ENCODE results near the gene ORC4.
A peak's percentile ranks its signal among the peaks of the same experiment; 100 is the strongest.

ORC4 gene

GRCh38 chr2:148020111-148021058 lies at the start of gene ORC4:
Gene ORC4 (minus strand): TSS chr2:148020737. CDS start chr2:147975958, 44,779 bp downstream.
- DNase-seq: peak; percentile 98 to 99

- DNase-seq: no peak
Measured at GRCh38 chr2:148067801-148068200, 47.3 kb upstream of the ORC4 start.

DNA sequence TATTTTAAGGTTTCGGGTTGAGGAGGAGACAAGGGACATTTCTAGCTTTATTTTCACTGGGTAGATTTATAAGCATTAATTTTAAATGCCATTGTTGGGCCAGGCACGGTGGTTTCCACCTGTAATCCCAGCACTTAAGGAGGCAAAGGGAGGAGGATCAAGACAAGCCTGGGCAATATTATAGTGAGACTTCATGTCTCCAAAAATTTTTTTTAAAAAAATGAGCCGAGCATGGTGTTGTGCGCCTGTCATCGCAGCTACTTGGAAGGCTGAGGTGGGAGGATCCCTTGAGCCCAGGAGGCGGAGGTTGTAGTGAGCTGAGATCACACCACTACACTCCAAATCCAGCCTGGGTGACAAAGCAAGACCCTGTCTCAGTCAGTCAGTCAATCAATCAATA lies 45.4 kb upstream of the ORC4 start:
- DNase-seq: no peak

- no peak for DNase-seq
Measured at GRCh38 chr2:148063633-148064032, 43.1 kb upstream of the ORC4 start.

DNA sequence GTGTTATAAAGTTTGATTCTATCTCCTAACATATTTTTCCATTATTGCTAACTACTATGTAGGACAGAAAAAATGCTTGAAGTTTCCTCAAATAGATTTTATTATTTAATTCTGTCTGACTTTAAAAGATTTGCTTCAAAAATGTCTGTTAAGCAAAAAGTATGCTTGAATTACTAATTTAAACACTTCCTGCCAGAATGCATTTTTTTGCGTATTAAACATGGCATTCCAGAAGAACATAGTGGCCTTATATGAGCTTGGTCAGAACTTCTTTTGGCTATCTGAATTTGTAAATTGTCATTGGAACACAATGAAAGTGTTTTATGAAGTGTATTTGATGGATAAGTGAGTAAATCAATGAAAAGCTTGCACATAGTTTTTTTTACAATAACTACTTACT lies 38.1 kb upstream of the ORC4 start:
- no peak for DNase-seq

DNA sequence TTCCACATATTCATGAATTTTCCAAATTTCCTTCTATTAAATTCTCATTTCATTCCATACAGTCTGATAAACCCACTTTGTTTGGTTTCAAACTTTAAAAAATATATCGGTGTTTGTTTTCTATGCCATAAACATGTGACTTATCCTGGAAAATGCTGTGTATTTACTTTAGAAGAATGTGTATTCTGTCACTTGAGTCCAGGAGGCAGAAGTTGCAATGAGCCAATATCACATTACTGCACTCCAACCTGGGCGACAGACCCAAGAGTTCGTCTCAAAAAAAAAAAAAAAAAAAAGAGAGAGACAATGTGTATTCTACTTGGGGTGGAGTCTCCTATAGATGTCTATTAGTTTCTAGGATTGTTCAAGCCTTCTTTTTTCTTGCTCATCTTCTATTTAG lies 32.1 kb upstream of the ORC4 start:
- no peak for DNase-seq

- no peak for DNase-seq
Measured at GRCh38 chr2:148049284-148049683, 28.7 kb upstream of the ORC4 start.

DNA sequence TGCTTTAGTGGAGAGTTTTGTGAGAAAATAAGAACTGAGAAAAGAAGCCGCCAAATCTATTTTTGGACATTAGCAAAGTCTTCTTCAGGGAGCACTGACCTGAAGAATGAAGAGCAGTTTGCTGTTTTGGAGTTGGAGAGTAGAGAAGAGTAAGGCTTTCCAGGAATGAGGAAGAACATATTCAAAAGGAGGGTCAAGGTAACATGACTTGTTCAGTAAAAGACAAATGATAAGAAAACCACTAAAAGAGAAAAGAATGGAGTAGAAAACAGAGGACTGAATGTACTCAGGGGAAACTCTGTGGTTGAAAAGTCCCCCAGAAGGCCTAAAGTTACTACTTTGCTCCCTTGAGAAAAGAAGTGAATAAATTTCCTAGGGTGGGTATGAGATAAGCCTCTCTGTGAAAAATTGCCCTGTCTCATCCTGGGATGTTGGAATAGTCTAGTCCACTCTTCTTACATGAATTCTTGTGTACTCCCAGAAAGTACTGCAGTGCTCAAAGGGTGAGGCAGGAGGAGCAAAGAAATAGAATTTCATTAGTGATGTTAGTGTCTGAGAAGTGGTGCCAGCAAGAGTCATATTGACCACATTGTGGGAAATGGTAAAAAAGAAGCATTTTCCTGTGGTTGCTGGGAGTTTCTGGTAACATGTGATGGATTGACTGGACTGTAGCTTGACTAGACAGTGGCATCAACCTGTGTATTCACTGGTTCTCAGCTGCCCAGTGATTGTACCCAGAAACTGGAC lies 28.1 kb upstream of the ORC4 start:
- DNase-seq: no peak

DNA sequence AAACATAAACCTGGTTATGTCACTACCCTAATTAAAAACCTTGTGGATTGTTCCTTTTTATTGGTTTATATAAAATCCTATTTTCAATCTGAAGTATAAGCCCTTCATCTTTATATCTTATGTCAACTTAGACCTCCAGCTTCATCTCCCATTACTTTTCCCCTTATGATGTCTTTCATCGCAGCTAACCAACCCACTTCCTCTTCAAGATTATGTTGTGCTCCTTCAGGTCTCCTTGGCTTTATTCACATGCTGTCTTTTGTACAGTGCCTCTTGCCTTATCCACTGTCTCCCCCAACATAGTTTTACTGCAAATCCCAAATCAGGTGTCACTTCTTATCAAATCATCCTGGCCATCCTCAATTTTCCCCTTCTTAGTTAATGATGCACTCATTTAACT lies 26.3 kb upstream of the ORC4 start:
- DNase-seq: no peak

GRCh38 chr2:148044322-148044721 lies 23.8 kb upstream of the ORC4 start:
- DNase-seq: no peak

DNA sequence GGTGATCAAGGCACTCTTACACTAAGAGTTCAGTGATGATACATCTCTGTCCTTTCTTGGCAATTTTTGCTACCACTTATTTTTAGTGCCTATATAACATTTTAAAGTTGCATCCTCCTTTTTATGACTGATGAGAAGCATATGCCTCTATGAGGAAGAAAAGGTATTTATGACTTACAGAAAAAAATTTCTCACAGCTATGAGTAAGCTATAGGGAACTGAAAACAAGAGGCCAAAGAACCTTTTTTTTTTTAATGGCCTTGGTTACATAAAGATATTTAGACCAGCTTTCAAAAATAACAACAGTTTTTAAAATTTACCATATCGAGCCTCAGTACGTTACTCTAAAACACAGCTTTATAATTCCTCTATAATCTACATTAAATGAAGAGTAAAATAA lies 21.7 kb upstream of the ORC4 start:
- DNase-seq: no peak

- no peak for DNase-seq
Measured at GRCh38 chr2:148039783-148040182, 19.2 kb upstream of the ORC4 start.

DNA sequence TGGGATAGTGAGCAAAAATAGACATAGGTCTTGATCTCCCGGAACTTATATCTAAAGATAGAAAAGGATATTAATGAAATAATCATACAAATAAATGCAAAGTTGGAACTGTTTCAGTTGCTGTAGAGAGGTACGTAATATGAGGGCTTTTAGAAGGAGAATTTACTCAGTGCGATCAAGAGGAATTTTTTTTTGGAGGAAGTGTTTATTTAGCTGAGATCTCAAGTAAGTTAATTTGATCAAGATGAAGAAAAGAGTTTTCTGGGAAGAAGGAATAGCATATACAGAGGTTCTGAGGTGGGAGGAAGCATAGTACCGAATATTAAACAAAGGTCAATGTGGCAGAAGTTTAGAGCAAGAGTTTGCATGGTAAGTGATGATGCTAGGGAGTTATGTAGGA lies 11.7 kb upstream of the ORC4 start:
- DNase-seq: no peak

DNA sequence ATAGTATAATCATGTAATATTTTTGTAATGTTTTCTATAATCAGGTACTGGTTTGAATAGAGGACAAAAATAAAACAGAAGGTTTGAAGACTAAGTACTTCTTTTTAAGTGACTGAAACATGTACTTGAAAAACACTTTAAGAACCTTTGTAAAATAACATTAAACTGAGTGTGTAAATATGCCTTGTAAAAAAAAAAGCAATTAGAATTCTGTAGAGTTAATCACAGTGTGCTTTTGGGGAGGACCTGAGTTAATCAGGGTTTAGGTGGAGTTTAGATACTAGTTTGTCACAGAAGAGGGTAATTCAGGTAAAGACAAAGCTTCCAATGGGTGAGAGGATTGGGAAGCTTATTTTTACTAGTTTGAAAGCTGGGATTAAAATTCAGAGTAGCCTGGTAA lies 10.6 kb upstream of the ORC4 start:
- DNase-seq: no peak

DNA sequence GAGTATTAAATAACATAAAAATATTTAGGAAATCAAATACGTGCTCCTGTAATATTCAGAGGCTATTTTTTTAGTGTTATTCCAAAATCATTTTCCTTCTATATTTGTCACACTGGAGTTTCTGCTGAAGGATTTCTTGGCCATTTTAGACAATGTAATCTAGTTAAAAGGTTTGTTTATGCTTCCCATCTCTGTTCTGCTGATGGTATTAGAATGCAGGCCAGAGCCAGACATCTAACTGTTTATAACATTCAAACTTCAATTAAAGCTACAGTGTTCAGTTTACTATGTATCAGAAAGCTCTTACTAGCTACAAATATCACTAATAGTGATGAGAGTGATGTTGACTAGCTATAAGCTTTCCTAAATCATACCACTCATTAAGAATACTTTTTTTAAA lies 8.2 kb upstream of the ORC4 start:
- no peak for DNase-seq

GRCh38 chr2:148027822-148028221 lies 7.3 kb upstream of the ORC4 start:
- DNase-seq: no peak

- no peak for DNase-seq
Measured at GRCh38 chr2:148026573-148026972, 6.0 kb upstream of the ORC4 start.

DNA sequence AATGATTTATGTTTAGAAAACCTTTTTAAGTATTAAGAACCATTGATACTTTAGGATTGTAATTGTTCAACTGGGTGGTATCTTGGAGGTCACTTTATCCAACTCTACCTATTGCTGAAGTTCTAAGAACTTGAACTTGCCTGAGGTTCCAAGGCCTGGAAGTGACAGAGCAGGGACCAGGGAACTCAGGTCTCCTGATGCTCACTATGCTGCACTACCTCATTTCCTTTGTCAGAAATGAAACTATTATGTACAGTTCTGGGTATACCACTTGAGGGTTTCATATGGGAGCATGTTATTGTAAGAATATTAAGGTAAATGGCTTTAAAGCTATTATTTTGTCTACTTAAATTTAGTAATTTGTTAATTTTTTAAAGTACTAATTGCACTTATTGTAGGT lies 3.3 kb upstream of the ORC4 start:
- DNase-seq: no peak

- DNase-seq: no peak
Measured at GRCh38 chr2:148022882-148023281, 2.3 kb upstream of the ORC4 start.

DNA sequence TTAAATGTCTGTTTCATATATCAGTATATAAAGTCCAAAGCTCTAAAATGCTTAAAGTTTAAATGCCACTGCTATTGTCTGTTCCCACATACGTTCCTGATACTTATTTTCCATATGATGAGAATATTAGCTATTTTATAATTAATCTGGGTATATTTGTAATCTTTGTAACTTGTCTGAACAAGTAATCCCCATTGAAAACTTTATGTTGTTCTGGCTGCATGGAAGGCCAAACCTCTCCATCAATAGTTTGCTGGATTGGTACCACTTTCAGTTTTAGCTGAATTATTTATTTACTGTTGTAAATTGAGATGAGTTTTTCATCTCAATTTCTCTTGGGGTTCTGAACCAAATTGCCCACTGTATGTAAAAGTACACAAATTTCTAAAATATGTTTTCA lies 1.8 kb upstream of the ORC4 start:
- no peak for DNase-seq

DNA sequence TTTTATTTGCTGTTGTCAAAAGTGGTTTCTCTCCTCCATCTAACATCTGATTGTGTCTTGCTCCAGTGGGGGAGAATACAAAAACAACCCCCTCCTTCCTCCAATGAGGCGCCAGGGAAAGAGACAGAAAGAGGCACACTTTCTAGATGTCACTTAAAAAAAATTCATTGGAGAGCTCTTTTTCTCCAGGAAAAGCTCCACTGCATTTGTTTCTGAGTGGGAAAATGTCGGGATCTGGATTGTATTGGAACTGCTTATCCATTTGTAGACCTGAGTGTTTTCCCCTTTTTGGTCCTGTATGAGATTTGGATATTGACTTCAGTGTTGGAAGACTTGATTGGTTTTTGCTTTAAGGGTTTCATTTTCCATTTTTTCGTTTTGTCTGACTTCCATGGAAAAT lies 1.3 kb upstream of the ORC4 start:
- no peak for DNase-seq

GRCh38 chr2:148021059-148021861 lies 723 bp upstream of the ORC4 start, which contains the start of gene MBD5:
Gene MBD5 (plus strand): TSS chr2:148021091.
- DNase-seq: peak; percentile 46 to 58

- DNase-seq: no peak
Measured at GRCh38 chr2:148014616-148015015, 5.9 kb downstream of the ORC4 start.
